ENCODE results near the gene TSPYL4.

DNA sequence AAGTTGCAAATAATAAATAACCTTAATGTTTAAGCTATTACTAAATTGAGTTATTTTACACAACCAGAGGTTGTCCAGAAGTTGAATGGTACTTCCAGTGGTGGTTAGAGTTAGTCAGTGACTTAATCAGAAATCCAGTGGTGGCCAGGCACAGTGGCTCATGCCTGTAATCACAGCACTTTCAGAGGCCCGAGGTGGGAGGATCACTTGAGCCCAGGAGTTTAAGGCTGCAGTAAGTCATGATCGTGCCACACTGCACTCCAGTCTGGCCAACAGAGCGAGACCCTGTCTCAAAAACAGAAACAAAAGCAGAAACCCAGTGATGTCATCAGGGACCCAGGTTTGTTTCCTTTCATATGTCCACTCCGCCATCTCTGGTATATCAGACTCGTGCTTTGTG is 35.0 kb downstream of the TSPYL4 start:
- TF ChIP-seq, protein P1, sequence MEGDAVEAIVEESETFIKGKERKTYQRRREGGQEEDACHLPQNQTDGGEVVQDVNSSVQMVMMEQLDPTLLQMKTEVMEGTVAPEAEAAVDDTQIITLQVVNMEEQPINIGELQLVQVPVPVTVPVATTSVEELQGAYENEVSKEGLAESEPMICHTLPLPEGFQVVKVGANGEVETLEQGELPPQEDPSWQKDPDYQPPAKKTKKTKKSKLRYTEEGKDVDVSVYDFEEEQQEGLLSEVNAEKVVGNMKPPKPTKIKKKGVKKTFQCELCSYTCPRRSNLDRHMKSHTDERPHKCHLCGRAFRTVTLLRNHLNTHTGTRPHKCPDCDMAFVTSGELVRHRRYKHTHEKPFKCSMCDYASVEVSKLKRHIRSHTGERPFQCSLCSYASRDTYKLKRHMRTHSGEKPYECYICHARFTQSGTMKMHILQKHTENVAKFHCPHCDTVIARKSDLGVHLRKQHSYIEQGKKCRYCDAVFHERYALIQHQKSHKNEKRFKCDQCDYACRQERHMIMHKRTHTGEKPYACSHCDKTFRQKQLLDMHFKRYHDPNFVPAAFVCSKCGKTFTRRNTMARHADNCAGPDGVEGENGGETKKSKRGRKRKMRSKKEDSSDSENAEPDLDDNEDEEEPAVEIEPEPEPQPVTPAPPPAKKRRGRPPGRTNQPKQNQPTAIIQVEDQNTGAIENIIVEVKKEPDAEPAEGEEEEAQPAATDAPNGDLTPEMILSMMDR (IDR thresholded peaks at IDR 0.05), result no peak
- no peak for TF ChIP-seq EZH2 (IDR thresholded peaks at IDR 0.05; ENCODE audit: borderline replicate concordance, insufficient read depth, low read depth, low read length, poor library complexity, severe bottlenecking)
